ENCODE results near the gene PCSK5. TPM values are rescaled to one million over a fixed set of nuclear protein-coding genes. Genes with fewer than 3 reads are reported as not detected.

PCSK5 gene
- total RNA-seq, 4 donors from 2014 or later: 37.7 to 53.4 (median 43.1) TPM

DNA sequence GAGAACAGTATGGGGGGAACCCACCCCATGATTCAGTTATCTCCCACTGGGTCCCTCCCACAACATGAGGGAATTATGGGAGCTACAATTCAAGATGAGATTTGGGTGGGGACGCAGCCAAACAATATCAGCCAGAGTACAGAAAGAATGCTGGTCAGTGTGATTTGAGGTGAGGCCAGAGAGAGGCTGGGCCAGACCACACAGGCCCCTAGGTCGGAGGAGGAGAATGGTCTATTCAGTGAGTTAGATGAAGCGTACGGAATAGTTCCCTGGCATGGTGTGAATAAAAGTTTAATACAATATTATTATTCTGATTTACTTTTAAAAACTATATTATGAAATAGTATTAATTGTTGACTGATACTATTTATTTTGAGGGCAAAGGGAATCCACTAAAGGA lies 39.7 kb downstream of the PCSK5 start:
- TF ChIP-seq, protein P1, sequence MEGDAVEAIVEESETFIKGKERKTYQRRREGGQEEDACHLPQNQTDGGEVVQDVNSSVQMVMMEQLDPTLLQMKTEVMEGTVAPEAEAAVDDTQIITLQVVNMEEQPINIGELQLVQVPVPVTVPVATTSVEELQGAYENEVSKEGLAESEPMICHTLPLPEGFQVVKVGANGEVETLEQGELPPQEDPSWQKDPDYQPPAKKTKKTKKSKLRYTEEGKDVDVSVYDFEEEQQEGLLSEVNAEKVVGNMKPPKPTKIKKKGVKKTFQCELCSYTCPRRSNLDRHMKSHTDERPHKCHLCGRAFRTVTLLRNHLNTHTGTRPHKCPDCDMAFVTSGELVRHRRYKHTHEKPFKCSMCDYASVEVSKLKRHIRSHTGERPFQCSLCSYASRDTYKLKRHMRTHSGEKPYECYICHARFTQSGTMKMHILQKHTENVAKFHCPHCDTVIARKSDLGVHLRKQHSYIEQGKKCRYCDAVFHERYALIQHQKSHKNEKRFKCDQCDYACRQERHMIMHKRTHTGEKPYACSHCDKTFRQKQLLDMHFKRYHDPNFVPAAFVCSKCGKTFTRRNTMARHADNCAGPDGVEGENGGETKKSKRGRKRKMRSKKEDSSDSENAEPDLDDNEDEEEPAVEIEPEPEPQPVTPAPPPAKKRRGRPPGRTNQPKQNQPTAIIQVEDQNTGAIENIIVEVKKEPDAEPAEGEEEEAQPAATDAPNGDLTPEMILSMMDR (IDR thresholded peaks at IDR 0.05): no peak
- ATAC-seq (ENCODE audit: low FRiP score) (no peak), DNase-seq (ENCODE audit: low spot score) (no peak)

DNA sequence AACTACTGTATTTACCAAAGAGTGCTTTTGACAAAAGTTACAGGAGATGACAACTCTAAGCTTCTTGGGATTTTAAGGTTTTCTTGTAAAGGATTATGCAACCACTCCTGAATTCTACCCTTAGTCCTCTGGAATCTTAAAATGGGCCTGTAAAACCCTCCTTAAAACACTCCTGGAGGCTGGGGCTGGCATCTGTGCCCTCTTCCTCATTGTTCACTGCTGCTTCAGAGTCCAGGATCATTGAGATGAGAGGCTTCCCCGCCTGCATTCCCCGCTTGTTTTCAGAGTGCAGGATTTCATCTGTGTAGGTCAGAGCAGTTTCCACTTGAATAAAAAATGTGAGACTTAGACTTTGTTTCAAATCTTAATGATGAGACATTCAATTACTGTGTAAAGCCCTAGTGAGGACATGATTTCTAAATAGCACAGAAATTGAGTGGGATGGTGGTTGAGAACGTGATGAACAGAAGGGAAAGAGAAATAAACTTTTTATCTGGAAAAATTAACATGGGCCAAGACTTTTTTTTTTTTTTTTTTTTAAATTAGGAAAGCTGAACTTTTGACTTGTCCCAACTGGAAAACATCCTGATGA lies 40.4 kb downstream of the PCSK5 start:
- DNase-seq (ENCODE audit: low spot score): no peak
- TF ChIP-seq, protein P1 (IDR thresholded peaks at IDR 0.05): no peak
- peak; percentile 59 for ATAC-seq (ENCODE audit: low FRiP score)

DNA sequence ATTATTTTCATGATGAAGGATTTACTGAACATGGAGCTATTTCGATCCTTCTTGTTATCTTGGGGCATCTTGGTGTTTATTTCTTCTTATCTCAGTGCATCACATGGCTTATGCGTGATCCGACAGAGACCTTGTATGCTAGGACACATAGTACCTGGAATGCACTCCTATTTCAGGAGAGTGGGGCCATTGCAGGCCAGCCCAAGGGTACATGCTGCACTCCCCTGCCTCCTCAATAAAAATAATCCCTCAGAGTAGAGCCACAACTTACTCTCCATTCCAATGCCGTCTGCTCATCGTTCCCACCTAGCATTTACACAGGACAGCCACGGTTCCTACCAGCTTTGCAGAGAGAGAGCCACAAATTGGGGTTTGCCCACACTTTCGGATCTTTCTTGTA lies 43.5 kb downstream of the PCSK5 start:
- DNase-seq (ENCODE audit: low spot score) (no peak), ATAC-seq (ENCODE audit: low FRiP score) (no peak)
- TF ChIP-seq, protein P1 (IDR thresholded peaks at IDR 0.05): no peak

DNA sequence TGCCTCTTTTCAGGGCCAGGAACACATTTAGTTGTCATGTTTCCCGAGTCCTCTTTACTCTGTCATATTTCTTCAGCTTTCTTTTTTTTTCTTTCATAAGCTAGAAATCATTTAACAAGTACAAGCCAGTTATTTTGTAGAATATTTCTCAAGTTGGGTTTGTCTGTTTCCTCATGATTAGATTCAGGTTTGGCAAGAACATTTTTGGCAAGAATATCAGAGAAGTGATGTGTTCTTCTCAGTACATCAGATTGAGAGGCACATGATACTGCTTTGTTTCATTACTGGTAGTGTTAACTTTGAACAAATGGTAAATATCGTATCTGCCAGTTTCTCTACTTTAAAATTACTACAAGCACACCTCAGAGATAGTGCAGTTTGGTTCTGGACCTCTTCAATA lies 45.1 kb downstream of the PCSK5 start:
- DNase-seq (ENCODE audit: low spot score) (no peak), ATAC-seq (ENCODE audit: low FRiP score) (peak; percentile 40)
- TF ChIP-seq, protein P1 (IDR thresholded peaks at IDR 0.05): no peak

DNA sequence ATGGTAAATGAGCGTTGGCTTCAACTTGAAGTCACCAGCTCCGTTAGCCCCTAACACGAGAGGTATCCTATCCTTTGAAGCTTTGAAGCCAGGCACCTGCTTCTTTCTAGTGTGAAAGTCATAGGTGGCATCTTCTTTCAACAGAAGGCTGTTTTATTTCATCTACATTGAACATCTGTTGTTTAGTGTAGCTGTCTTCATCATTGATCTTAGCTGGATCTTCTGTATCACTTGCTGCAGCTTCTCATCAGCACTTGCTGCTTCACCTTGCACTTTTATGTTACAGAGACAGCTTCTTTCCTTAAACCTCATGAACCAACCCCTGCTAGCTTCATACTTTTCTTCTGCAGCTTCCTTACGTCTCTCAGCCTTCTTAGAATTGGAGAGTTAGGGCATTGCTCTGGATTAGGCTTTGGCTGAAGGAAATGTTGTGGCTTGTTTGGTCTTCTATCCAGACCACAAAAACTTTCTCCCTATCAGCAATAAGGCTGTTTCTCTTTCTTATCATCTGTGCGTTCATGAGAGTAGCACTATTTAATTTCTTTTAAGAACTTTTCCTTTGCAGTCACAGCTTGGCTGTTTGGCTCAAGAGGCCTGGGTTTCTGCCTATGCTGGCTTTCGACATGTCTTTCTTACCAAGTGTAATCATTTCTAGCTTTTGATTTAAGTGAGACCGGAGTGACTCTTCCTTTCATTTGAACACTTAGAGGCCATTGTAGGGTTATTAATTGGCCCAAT lies 47.2 kb downstream of the PCSK5 start:
- DNase-seq (ENCODE audit: low spot score) (no peak), ATAC-seq (ENCODE audit: low FRiP score) (no peak)
- TF ChIP-seq, protein P1 (IDR thresholded peaks at IDR 0.05): no peak

DNA sequence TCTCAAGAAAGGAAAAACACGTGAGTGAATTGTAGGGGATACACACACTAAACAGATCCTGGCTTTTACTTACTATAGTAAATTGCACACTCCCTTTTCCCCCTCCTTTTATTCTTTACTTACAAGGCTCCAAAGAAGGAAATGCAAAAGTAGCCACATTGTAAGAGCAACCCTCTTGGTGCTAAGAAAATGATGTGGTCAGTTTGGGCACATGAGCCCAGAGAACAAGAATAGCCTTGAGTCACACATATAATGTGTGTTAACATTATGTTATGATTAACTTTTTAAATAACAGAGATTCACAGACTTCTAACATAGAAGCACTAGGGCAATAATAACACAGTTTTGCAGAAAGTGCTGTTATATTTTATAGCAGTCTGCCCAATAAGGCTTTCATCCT lies 48.5 kb downstream of the PCSK5 start:
- no peak for DNase-seq (ENCODE audit: low spot score)
- TF ChIP-seq, protein P1 (IDR thresholded peaks at IDR 0.05): no peak
- ATAC-seq (ENCODE audit: low FRiP score): no peak

Data from omental fat pad (tissue), 4 donors.